ENCODE data around the gene GDI1.

DNA sequence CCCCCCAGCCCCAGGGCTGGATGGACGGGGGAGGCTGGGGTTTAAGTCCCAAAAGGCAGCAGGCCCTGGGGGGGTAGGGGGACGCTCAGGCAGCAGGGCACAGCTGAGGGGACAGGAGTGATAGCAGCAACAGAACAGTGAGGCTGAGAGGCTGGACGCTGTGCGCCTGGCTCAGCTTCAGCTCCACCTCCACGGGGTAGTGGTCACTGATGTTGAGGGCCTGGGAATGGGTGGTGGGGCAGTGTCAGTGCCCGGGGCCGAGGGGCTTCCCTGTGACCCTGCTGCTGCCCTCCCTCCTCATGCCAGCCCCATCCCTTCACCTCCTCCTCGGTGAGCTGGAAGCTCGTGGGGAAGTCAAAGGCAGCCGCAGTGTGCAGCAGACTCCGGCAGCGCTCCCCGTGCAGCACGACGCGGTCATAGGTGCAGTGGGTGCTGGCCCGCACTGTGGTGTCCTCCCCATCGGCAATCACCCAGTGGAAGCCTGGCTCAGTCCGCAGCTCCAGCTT, 34.3 kb upstream of the GDI1 start:
- TF ChIP-seq RAD21 (IDR thresholded peaks at IDR 0.05; ENCODE audit: insufficient read depth, low read depth, low read length) (no peak), CTCF (IDR thresholded peaks at IDR 0.05 in 2 of 3, conservative IDR thresholded peaks at IDR 0.05 in 1 of 3; ENCODE audit: control insufficient read depth in 2 of 3, extremely low read depth in 1 of 3, insufficient read depth in 1 of 3, low read depth in 3 of 3, low read length in 3 of 3) (no peak), EGR1 (IDR thresholded peaks at IDR 0.05; ENCODE audit: borderline replicate concordance in 1 of 2, low read depth in 2 of 2, low read length in 2 of 2) (no peak)
